Stimulated activated naive CD8-positive, alpha-beta T cell treated with anti-CD3 and anti-CD28 coated beads, Interleukin-15, amount 100 ng/mL, for 72 hours (primary cell): ENCODE data around the gene GOLGA8R.
"Not testable (repeated sequence)": the region's sequence is repeated elsewhere in the genome, so short reads cannot be mapped to it uniquely, and the experiment has no call there.

ENCODE experiments used
- ATAC-seq: fragments of 150-1000 bp; cut with Tn5 transposase; 2 replicates; pipeline ENCODE4 v1.10.0; 2021; ENCODE audit warnings: mild to moderate bottlenecking, moderate library complexity
- DNase-seq, 2 donors: peaks; one replicate each; pipeline ENCODE4 v3.0.0; 2021 to 2022
- H3K27ac Mint-ChIP-seq, 2 donors: one replicate each; pipeline ENCODE4 v1.8.0; 2022; ENCODE audit warnings: mild to moderate bottlenecking in 2 of 2, mixed read lengths in 2 of 2, moderate library complexity in 2 of 2
- H3K27me3 Mint-ChIP-seq: one replicate; pipeline ENCODE4 v1.8.0; 2022; ENCODE audit warnings: mixed read lengths
- H3K4me1 Mint-ChIP-seq: one replicate; pipeline ENCODE4 v1.8.0; 2022; ENCODE audit warnings: mild to moderate bottlenecking, mixed read lengths
- H3K4me3 Mint-ChIP-seq, 2 donors: one replicate each; pipeline ENCODE4 v1.8.0; 2022; ENCODE audit warnings: mild to moderate bottlenecking in 2 of 2, mixed read lengths in 2 of 2, moderate library complexity in 1 of 2
- H3K9me3 Mint-ChIP-seq, 2 donors: one replicate each; pipeline ENCODE4 v1.8.0; 2022; ENCODE audit warnings: mixed read lengths in 2 of 2

GOLGA8R gene

GRCh38 chr15:30414160-30414559 lies at the start of gene GOLGA8R:
TSS of gene GOLGA8R (minus strand) at chr15:30414260. CDS start at chr15:30414162, 98 bp downstream.
- not testable (repeated sequence) for H3K9me3 Mint-ChIP-seq, H3K27ac Mint-ChIP-seq, H3K4me1 Mint-ChIP-seq, DNase-seq, H3K27me3 Mint-ChIP-seq, ATAC-seq, H3K4me3 Mint-ChIP-seq

- DNase-seq, H3K27me3 Mint-ChIP-seq, H3K4me3 Mint-ChIP-seq, H3K27ac Mint-ChIP-seq, H3K4me1 Mint-ChIP-seq, ATAC-seq, H3K9me3 Mint-ChIP-seq: not testable (repeated sequence)
These were observed 49.8 kb upstream of the GOLGA8R start for GRCh38 chr15:30463849-30464248.

- H3K27ac Mint-ChIP-seq, H3K4me1 Mint-ChIP-seq, H3K9me3 Mint-ChIP-seq, H3K4me3 Mint-ChIP-seq, ATAC-seq, H3K27me3 Mint-ChIP-seq, DNase-seq: not testable (repeated sequence)
These were observed 48.1 kb upstream of the GOLGA8R start for GRCh38 chr15:30462176-30462575.

GRCh38 chr15:30452702-30453101 lies 38.6 kb upstream of the GOLGA8R start:
- not testable (repeated sequence) for H3K9me3 Mint-ChIP-seq, H3K4me3 Mint-ChIP-seq, ATAC-seq, H3K27ac Mint-ChIP-seq, H3K4me1 Mint-ChIP-seq, H3K27me3 Mint-ChIP-seq, DNase-seq

GRCh38 chr15:30438348-30438747 lies 24.3 kb upstream of the GOLGA8R start:
- H3K4me3 Mint-ChIP-seq, H3K27me3 Mint-ChIP-seq, H3K27ac Mint-ChIP-seq, DNase-seq, ATAC-seq, H3K4me1 Mint-ChIP-seq, H3K9me3 Mint-ChIP-seq: not testable (repeated sequence)

- not testable (repeated sequence) for ATAC-seq, H3K9me3 Mint-ChIP-seq, H3K4me1 Mint-ChIP-seq, H3K27me3 Mint-ChIP-seq, H3K4me3 Mint-ChIP-seq, H3K27ac Mint-ChIP-seq, DNase-seq
These were observed 21.8 kb upstream of the GOLGA8R start for GRCh38 chr15:30435878-30436277.

GRCh38 chr15:30420723-30421122 lies 6.7 kb upstream of the GOLGA8R start:
- not testable (repeated sequence) for H3K27me3 Mint-ChIP-seq, H3K9me3 Mint-ChIP-seq, ATAC-seq, H3K4me1 Mint-ChIP-seq, H3K4me3 Mint-ChIP-seq, H3K27ac Mint-ChIP-seq, DNase-seq

GRCh38 chr15:30407636-30408035 lies 6.4 kb downstream of the GOLGA8R start:
- H3K4me1 Mint-ChIP-seq, H3K27me3 Mint-ChIP-seq, ATAC-seq, DNase-seq, H3K4me3 Mint-ChIP-seq, H3K9me3 Mint-ChIP-seq: not testable (repeated sequence)
- peak overlapping the region in 1 of 2 donors; percentile 74 for H3K27ac Mint-ChIP-seq

- ATAC-seq (peak; percentile 84), DNase-seq (peak; percentile 53 to 61)
- H3K4me3 Mint-ChIP-seq, H3K4me1 Mint-ChIP-seq, H3K27me3 Mint-ChIP-seq, H3K27ac Mint-ChIP-seq, H3K9me3 Mint-ChIP-seq: not testable (repeated sequence)
These were observed 15.1 kb downstream of the GOLGA8R start for GRCh38 chr15:30398988-30399387.

GRCh38 chr15:30393664-30393991 lies 20.4 kb downstream of the GOLGA8R start:
- H3K9me3 Mint-ChIP-seq: not testable (repeated sequence)

GRCh38 chr15:30392766-30393663 lies 21.0 kb downstream of the GOLGA8R start, which contains the start of gene CHRFAM7A:
TSS of gene CHRFAM7A (minus strand) at chr15:30393540. CDS start at chr15:30383351, 10,189 bp downstream.
- H3K4me3 Mint-ChIP-seq, H3K27ac Mint-ChIP-seq: not testable (repeated sequence)
- peak; percentile 90 for ATAC-seq

More at GRCh38 chr15:30393664-30393991, 20.4 kb downstream of the GOLGA8R start:
- not testable (repeated sequence) for H3K4me3 Mint-ChIP-seq, DNase-seq, H3K27ac Mint-ChIP-seq, H3K4me1 Mint-ChIP-seq, H3K27me3 Mint-ChIP-seq
- ATAC-seq: peak; percentile 82

GRCh38 chr15:30386318-30386887 lies 27.7 kb downstream of the GOLGA8R start:
- H3K27ac Mint-ChIP-seq, DNase-seq, H3K27me3 Mint-ChIP-seq, H3K9me3 Mint-ChIP-seq, H3K4me3 Mint-ChIP-seq, ATAC-seq, H3K4me1 Mint-ChIP-seq: not testable (repeated sequence)

More at GRCh38 chr15:30392766-30393663, 21.0 kb downstream of the GOLGA8R start, which contains the start of gene CHRFAM7A:
- not testable (repeated sequence) for H3K4me1 Mint-ChIP-seq, H3K27me3 Mint-ChIP-seq, H3K9me3 Mint-ChIP-seq, DNase-seq

- not testable (repeated sequence) for H3K4me3 Mint-ChIP-seq, H3K27me3 Mint-ChIP-seq, ATAC-seq, H3K4me1 Mint-ChIP-seq, H3K9me3 Mint-ChIP-seq, H3K27ac Mint-ChIP-seq, DNase-seq
These were observed 37.0 kb downstream of the GOLGA8R start for GRCh38 chr15:30377082-30377413.

GRCh38 chr15:30376375-30377081 lies 37.5 kb downstream of the GOLGA8R start:
- DNase-seq, H3K27me3 Mint-ChIP-seq, ATAC-seq, H3K27ac Mint-ChIP-seq, H3K4me1 Mint-ChIP-seq, H3K4me3 Mint-ChIP-seq, H3K9me3 Mint-ChIP-seq: not testable (repeated sequence)

GRCh38 chr15:30375872-30376271 lies 38.2 kb downstream of the GOLGA8R start:
- H3K9me3 Mint-ChIP-seq, DNase-seq, ATAC-seq, H3K4me1 Mint-ChIP-seq, H3K27ac Mint-ChIP-seq, H3K27me3 Mint-ChIP-seq, H3K4me3 Mint-ChIP-seq: not testable (repeated sequence)

GRCh38 chr15:30374862-30375261 lies 39.2 kb downstream of the GOLGA8R start:
- not testable (repeated sequence) for ATAC-seq, H3K4me1 Mint-ChIP-seq, H3K27ac Mint-ChIP-seq, H3K4me3 Mint-ChIP-seq, DNase-seq, H3K27me3 Mint-ChIP-seq, H3K9me3 Mint-ChIP-seq
